ENCODE results near the gene RMI2. TPM values are rescaled to one million over a fixed set of nuclear protein-coding genes. Genes with fewer than 3 reads are reported as not detected.
A peak's percentile ranks its signal among the peaks of the same experiment; 100 is the strongest.

Gene RMI2
- total RNA-seq, 1 donor from 2014 or later = 26.2 TPM

GRCh38 chr16:11330526-11331237 is 14.6 kb upstream of the RMI2 start:
- no peak overlapping the region for H3K4me3 ChIP-seq (ENCODE audit: low read depth, low read length)
- DNase-seq (ENCODE audit: low read depth) = no peak
- TF ChIP-seq, protein P1, sequence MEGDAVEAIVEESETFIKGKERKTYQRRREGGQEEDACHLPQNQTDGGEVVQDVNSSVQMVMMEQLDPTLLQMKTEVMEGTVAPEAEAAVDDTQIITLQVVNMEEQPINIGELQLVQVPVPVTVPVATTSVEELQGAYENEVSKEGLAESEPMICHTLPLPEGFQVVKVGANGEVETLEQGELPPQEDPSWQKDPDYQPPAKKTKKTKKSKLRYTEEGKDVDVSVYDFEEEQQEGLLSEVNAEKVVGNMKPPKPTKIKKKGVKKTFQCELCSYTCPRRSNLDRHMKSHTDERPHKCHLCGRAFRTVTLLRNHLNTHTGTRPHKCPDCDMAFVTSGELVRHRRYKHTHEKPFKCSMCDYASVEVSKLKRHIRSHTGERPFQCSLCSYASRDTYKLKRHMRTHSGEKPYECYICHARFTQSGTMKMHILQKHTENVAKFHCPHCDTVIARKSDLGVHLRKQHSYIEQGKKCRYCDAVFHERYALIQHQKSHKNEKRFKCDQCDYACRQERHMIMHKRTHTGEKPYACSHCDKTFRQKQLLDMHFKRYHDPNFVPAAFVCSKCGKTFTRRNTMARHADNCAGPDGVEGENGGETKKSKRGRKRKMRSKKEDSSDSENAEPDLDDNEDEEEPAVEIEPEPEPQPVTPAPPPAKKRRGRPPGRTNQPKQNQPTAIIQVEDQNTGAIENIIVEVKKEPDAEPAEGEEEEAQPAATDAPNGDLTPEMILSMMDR (conservative IDR thresholded peaks at IDR 0.05; ENCODE audit: low read depth, low read length) = no peak

DNA sequence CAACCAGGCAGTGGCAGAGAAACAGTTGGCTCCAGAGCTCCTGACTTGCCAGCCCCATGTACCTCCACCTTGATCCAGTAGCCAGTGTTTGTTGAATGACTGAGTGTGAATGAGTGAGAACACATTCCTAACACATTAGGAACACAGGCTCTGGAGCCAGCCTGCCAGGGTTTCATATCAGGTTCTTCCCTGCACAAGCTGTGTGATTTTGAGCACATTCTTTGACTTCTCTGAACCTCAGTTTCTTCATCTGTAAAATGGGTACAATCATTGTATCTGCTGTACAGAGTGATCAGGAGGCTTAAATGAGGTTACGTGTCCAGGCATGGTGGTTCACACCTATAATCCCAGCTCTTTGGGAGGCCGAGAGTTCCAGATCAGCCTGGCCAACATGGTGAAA is 13.3 kb upstream of the RMI2 start:
- H3K4me3 ChIP-seq (ENCODE audit: low read depth, low read length) = no peak overlapping the region
- TF ChIP-seq, protein P1 (conservative IDR thresholded peaks at IDR 0.05; ENCODE audit: low read depth, low read length) = no peak
- no peak for DNase-seq (ENCODE audit: low read depth)

GRCh38 chr16:11333010-11333409 is 12.2 kb upstream of the RMI2 start:
- TF ChIP-seq, protein P1 (conservative IDR thresholded peaks at IDR 0.05; ENCODE audit: low read depth, low read length) = no peak
- H3K4me3 ChIP-seq (ENCODE audit: low read depth, low read length) = no peak overlapping the region
- DNase-seq (ENCODE audit: low read depth) = no peak

- peak; percentile 84 for DNase-seq (ENCODE audit: low read depth)
- TF ChIP-seq, protein P1 (conservative IDR thresholded peaks at IDR 0.05; ENCODE audit: low read depth, low read length) = no peak
- H3K4me3 ChIP-seq (ENCODE audit: low read depth, low read length) = no peak overlapping the region
These were observed 11.6 kb upstream of the RMI2 start for GRCh38 chr16:11333702-11334101.

DNA sequence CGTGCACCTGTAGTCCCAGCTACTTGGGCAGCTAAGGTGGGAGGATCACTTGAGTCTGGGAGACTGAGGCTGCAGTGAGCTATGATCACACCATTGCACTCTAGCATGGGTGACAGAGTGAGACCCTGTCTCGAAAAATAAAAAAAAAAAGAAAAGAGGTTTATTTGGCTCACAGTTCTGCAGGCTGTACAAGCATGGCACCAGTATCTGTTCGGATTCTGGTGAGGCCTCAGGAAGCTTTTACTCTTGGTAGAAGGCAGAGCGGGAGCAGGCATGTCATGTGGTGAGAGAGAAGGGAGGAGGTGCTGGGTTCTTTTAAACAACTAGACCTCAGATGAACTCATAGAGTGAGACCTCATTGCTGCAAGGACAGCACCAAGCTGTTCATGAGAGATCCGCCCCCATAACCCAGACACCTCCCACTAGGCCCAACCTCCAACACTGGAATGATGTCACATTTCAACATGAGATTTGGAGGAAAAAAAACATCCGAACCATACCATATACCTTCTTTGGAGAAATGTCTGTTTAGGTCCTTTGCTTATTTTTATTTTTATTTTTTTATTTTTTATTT is 10.3 kb upstream of the RMI2 start:
- no peak for DNase-seq (ENCODE audit: low read depth)
- no peak overlapping the region for H3K4me3 ChIP-seq (ENCODE audit: low read depth, low read length)
- TF ChIP-seq, protein P1 (conservative IDR thresholded peaks at IDR 0.05; ENCODE audit: low read depth, low read length) = no peak

- TF ChIP-seq, protein P1 (conservative IDR thresholded peaks at IDR 0.05; ENCODE audit: low read depth, low read length) = no peak
- DNase-seq (ENCODE audit: low read depth) = no peak
- H3K4me3 ChIP-seq (ENCODE audit: low read depth, low read length) = no peak overlapping the region
These were observed 6.2 kb upstream of the RMI2 start for GRCh38 chr16:11339075-11339474.

- no peak for DNase-seq (ENCODE audit: low read depth)
- TF ChIP-seq, protein P1 (conservative IDR thresholded peaks at IDR 0.05; ENCODE audit: low read depth, low read length) = no peak
- H3K4me3 ChIP-seq (ENCODE audit: low read depth, low read length) = no peak overlapping the region
These were observed 4.5 kb upstream of the RMI2 start for GRCh38 chr16:11340710-11341109.
